ENCODE measurements around the gene ROR1.
"Not testable (repeated sequence)": the region's sequence is repeated elsewhere in the genome, so short reads cannot be mapped to it uniquely, and the experiment has no call there.

GRCh38 chr1:63816217-63816815 lies 42.5 kb downstream of the ROR1 start:
- not testable (repeated sequence) for TF ChIP-seq CTCF, POLR2A, POLR2AphosphoS5 (IDR thresholded peaks at IDR 0.05)
